OCI-LY7 (cell line): ENCODE data around the gene GDF3. TPM values are rescaled to one million over a fixed set of nuclear protein-coding genes. Genes with fewer than 3 reads are reported as not detected.

ENCODE experiments used
- BruUV-seq: library from RNA; stranded (reverse); fragments of 400-500 nt; replicated peaks from 2 replicates; lab custom pipeline; 2021; lab: Mats Ljungman, UMichigan
- CTCF ChIA-PET: fragments of 300-600 bp; sonication (Branson Sonifier 250); formaldehyde crosslinking; loops from one replicate; lab custom pipeline; 2022; ENCODE audit warnings: antibody characterized with exemption; ENCODE audit not compliant: unreplicated experiment; lab: Charles Lee
- POLR2A ChIA-PET: fragments of 300-600 bp; sonication (Branson Sonifier 250); formaldehyde crosslinking; loops from one replicate; lab custom pipeline; 2022; ENCODE audit warnings: antibody characterized with exemption; lab: Charles Lee
- DNase-seq: peaks from one replicate; pipeline ENCODE4 v3.0.0-alpha.2; 2015; ENCODE audit warnings: low spot score
- H2AFZ ChIP-seq: fragments of 200-600 bp; sonication (generic), shearing (Covaris generic); 2 replicates; pipeline ENCODE4 v1.6.1; 2014; ENCODE audit warnings: mild to moderate bottlenecking, antibody characterized with exemption, low read length, moderate library complexity
- H3K27ac ChIP-seq: fragments of 200-600 bp; sonication (generic); 2 replicates; pipeline ENCODE4 v1.5.1; 2014; ENCODE audit warnings: mixed run types, low read depth, mild to moderate bottlenecking, moderate library complexity, low read length, inconsistent platforms; ENCODE audit not compliant: poor library complexity, severe bottlenecking
- H3K36me3 ChIP-seq: fragments of 200-600 bp; sonication (generic); 2 replicates; pipeline ENCODE4 v1.6.1; 2014; ENCODE audit warnings: mild to moderate bottlenecking, antibody characterized with exemption, low read length, moderate library complexity, mixed read lengths; ENCODE audit not compliant: insufficient read depth
- H3K4me1 ChIP-seq: fragments of 200-600 bp; sonication (generic); 2 replicates; pipeline ENCODE4 v1.5.1; 2014; ENCODE audit warnings: mild to moderate bottlenecking, low read length; ENCODE audit not compliant: insufficient read depth, poor library complexity, severe bottlenecking
- H3K4me2 ChIP-seq: fragments of 200-600 bp; sonication (generic); 2 replicates; pipeline ENCODE4 v1.6.1; 2014; ENCODE audit warnings: mild to moderate bottlenecking, low read length
- H3K4me3 ChIP-seq: fragments of 200-600 bp; sonication (generic); 2 replicates; pipeline ENCODE4 v1.5.1; 2014; ENCODE audit warnings: mild to moderate bottlenecking, low read depth, low read length; ENCODE audit not compliant: poor library complexity, severe bottlenecking
- H3K79me2 ChIP-seq: fragments of 200-600 bp; sonication (generic); 2 replicates; pipeline ENCODE4 v1.6.1; 2016; ENCODE audit warnings: low read depth, mild to moderate bottlenecking, low read length, moderate library complexity, mixed read lengths; ENCODE audit not compliant: insufficient read depth
- H3K9me2 ChIP-seq: fragments of 200-600 bp; sonication (generic); 2 replicates; pipeline ENCODE4 v1.6.1; 2016; ENCODE audit warnings: mild to moderate bottlenecking, low read length, mixed read lengths; ENCODE audit not compliant: insufficient read depth
- H3K9me3 ChIP-seq: fragments of 200-600 bp; sonication (generic); 2 replicates; pipeline ENCODE4 v1.6.1; 2014; ENCODE audit warnings: mild to moderate bottlenecking, mixed run types, low read length, mixed read lengths
- H4K20me1 ChIP-seq: fragments of 200-600 bp; sonication (generic); 2 replicates; pipeline ENCODE4 v1.6.1; 2014; ENCODE audit warnings: mild to moderate bottlenecking, antibody characterized with exemption, low read length, moderate library complexity, mixed read lengths; ENCODE audit not compliant: insufficient read depth
- CTCF ChIP-seq: fragments of 200-600 bp; sonication (generic); conservative IDR thresholded peaks from 2 replicates; pipeline ENCODE4 v1.5.1; 2014; ENCODE audit warnings: mild to moderate bottlenecking, antibody characterized with exemption, low read length, moderate library complexity, mixed read lengths
- EZH2phosphoT487 ChIP-seq: fragments of 200-600 bp; sonication (generic); IDR thresholded peaks from 2 replicates; pipeline ENCODE4 v1.6.1; 2018; ENCODE audit warnings: low read depth, borderline replicate concordance, mild to moderate bottlenecking, mixed run types, antibody characterized with exemption, low read length, moderate library complexity, mixed read lengths
- intact Hi-C: fragments of 100-400 bp; cut with micrococcal nuclease; formaldehyde crosslinking; loops from one replicate; pipeline ENCODE4 v1.10.0; 2022; ENCODE audit not compliant: unreplicated experiment
- total RNA-seq, 2 experiments: library from RNA; depleted of rRNA in 1 of 2; stranded (reverse); fragments of >200 nt in 1 of 2; shearing (Covaris generic) in 1 of 2; gene quantifications; 2 replicates each; pipeline ENCODE4 v1.2.3, GENCODE V29; 2014 to 2022

Gene GDF3
- total RNA-seq, 2 experiments from 2014 or later, result not detected

GRCh38 chr12:7694556-7695236 lies 879 bp downstream of the GDF3 start:
- H3K9me2 ChIP-seq, result no peaks in the 10 kb centered on the region
- no peak for TF ChIP-seq CTCF
- TF ChIP-seq EZH2phosphoT487, result no peak
- H3K4me2 ChIP-seq, result no peak overlapping the region
- CTCF ChIA-PET, result no interaction called here
- DNase-seq, result no peak
- intact Hi-C loops, result no loop called here
- H3K4me3 ChIP-seq, result no peak overlapping the region
- no peak overlapping the region for H3K27ac ChIP-seq
- no TSS peak for BruUV-seq
- POLR2A ChIA-PET, result interaction anchor here (0.6 kb wide), 1 partner anchor 266 kb away, joined by 3 read pairs; no protein-coding TSS in a partner anchor
- no peaks in the 10 kb centered on the region for H3K36me3 ChIP-seq
- no peaks in the 10 kb centered on the region for H3K79me2 ChIP-seq
- no peaks in the 10 kb centered on the region for H3K4me1 ChIP-seq
- no peak overlapping the region for H2AFZ ChIP-seq
- H4K20me1 ChIP-seq, result no peaks in the 10 kb centered on the region
- no peaks in the 10 kb centered on the region for H3K9me3 ChIP-seq

GRCh38 chr12:7693793-7694192 lies 1.8 kb downstream of the GDF3 start:
- no TSS peak for BruUV-seq
- CTCF ChIA-PET, result no interaction called here
- H3K4me3 ChIP-seq, result no peak overlapping the region

More at GRCh38 chr12:7693793-7694192, 1.8 kb downstream of the GDF3 start:
- no peaks in the 10 kb centered on the region for H3K36me3 ChIP-seq
- no peak overlapping the region for H3K4me2 ChIP-seq
- no peak for TF ChIP-seq CTCF
- TF ChIP-seq EZH2phosphoT487, result no peak
- H3K4me1 ChIP-seq, result no peaks in the 10 kb centered on the region
- H4K20me1 ChIP-seq, result no peaks in the 10 kb centered on the region
- no peaks in the 10 kb centered on the region for H3K9me2 ChIP-seq
- DNase-seq, result no peak
- no peaks in the 10 kb centered on the region for H3K79me2 ChIP-seq
- intact Hi-C loops, result no loop called here
- H3K9me3 ChIP-seq, result no peaks in the 10 kb centered on the region
- no peak overlapping the region for H2AFZ ChIP-seq
- POLR2A ChIA-PET, result interaction anchor here (0.6 kb wide), 1 partner anchor 267 kb away, joined by 3 read pairs; no protein-coding TSS in a partner anchor
- no peak overlapping the region for H3K27ac ChIP-seq
